ENCODE measurements around the gene SMCO4. TPM values are rescaled to one million over a fixed set of nuclear protein-coding genes. Genes with fewer than 3 reads are reported as not detected.

SMCO4 gene
- total RNA-seq, 1 experiment from 2014 or later = 14.1 TPM

DNA sequence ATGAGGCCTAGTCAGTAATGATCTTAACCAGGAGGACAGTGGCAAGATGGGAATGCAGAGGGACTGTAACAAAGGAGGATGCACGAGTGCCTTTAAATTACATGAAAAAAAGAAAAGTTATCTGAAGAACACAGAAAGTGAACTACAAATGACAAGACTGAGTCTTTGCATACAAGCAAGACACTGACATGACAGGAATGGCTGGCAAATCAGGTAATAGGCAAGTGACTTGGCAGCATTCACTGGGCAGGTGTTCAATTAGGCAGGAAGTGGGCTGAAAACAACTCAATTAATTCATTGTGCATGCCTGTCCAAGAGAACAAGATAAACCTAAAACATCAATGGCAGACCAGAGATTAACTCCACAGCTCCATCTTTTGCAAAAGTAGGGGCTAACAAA is 24.0 kb downstream of the SMCO4 start:
- no peaks in the 10 kb centered on the region for H3K36me3 ChIP-seq (ENCODE audit: control insufficient read depth, insufficient read depth, low read length)
- H3K4me3 ChIP-seq (ENCODE audit: low read depth in 2 of 2, low read length in 2 of 2) = no peak overlapping the region
- intact Hi-C loops (cut with micrococcal nuclease; ENCODE audit: unreplicated experiment) = no loop called here
- DNase-seq (ENCODE audit: low read depth, low spot score) = no peak
- ChIA-PET CTCF (no interaction called here), POLR2A (no interaction called here)
- H3K27ac ChIP-seq (ENCODE audit: low read length) = no peak overlapping the region
- ATAC-seq = no peak
- in situ Hi-C loops (cut with HindIII; ENCODE audit: low pct_unique_long_range_greater_than_20kb, low sequenced_read_pairs) = no loop called here
- TF ChIP-seq, protein P1, sequence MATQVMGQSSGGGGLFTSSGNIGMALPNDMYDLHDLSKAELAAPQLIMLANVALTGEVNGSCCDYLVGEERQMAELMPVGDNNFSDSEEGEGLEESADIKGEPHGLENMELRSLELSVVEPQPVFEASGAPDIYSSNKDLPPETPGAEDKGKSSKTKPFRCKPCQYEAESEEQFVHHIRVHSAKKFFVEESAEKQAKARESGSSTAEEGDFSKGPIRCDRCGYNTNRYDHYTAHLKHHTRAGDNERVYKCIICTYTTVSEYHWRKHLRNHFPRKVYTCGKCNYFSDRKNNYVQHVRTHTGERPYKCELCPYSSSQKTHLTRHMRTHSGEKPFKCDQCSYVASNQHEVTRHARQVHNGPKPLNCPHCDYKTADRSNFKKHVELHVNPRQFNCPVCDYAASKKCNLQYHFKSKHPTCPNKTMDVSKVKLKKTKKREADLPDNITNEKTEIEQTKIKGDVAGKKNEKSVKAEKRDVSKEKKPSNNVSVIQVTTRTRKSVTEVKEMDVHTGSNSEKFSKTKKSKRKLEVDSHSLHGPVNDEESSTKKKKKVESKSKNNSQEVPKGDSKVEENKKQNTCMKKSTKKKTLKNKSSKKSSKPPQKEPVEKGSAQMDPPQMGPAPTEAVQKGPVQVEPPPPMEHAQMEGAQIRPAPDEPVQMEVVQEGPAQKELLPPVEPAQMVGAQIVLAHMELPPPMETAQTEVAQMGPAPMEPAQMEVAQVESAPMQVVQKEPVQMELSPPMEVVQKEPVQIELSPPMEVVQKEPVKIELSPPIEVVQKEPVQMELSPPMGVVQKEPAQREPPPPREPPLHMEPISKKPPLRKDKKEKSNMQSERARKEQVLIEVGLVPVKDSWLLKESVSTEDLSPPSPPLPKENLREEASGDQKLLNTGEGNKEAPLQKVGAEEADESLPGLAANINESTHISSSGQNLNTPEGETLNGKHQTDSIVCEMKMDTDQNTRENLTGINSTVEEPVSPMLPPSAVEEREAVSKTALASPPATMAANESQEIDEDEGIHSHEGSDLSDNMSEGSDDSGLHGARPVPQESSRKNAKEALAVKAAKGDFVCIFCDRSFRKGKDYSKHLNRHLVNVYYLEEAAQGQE (IDR thresholded peaks at IDR 0.05; ENCODE audit: insufficient read depth in 1 of 2, low read depth in 2 of 2, low read length in 1 of 2) = no peak
- TF ChIP-seq TCF7L2 (IDR thresholded peaks at IDR 0.05; ENCODE audit: low read depth, low read length) = no peak
- TF ChIP-seq, protein P2, sequence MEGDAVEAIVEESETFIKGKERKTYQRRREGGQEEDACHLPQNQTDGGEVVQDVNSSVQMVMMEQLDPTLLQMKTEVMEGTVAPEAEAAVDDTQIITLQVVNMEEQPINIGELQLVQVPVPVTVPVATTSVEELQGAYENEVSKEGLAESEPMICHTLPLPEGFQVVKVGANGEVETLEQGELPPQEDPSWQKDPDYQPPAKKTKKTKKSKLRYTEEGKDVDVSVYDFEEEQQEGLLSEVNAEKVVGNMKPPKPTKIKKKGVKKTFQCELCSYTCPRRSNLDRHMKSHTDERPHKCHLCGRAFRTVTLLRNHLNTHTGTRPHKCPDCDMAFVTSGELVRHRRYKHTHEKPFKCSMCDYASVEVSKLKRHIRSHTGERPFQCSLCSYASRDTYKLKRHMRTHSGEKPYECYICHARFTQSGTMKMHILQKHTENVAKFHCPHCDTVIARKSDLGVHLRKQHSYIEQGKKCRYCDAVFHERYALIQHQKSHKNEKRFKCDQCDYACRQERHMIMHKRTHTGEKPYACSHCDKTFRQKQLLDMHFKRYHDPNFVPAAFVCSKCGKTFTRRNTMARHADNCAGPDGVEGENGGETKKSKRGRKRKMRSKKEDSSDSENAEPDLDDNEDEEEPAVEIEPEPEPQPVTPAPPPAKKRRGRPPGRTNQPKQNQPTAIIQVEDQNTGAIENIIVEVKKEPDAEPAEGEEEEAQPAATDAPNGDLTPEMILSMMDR (IDR thresholded peaks at IDR 0.05) = no peak
- no peak for TF ChIP-seq POLR2AphosphoS5 (IDR thresholded peaks at IDR 0.05; ENCODE audit: low read depth, low read length)
- TF ChIP-seq SIN3A (IDR thresholded peaks at IDR 0.05; ENCODE audit: borderline replicate concordance, insufficient read depth, low read depth, low read length) = no peak
- no peaks in the 10 kb centered on the region for H3K9me3 ChIP-seq (ENCODE audit: control insufficient read depth, insufficient read depth, low read depth, low read length)
- H3K4me1 ChIP-seq (ENCODE audit: control insufficient read depth, insufficient read depth, low read length) = no peaks in the 10 kb centered on the region
- BruUV-seq (replicated peaks) = no TSS peak
- H3K27me3 ChIP-seq (ENCODE audit: control insufficient read depth, insufficient read depth, low read length) = no peaks in the 10 kb centered on the region

DNA sequence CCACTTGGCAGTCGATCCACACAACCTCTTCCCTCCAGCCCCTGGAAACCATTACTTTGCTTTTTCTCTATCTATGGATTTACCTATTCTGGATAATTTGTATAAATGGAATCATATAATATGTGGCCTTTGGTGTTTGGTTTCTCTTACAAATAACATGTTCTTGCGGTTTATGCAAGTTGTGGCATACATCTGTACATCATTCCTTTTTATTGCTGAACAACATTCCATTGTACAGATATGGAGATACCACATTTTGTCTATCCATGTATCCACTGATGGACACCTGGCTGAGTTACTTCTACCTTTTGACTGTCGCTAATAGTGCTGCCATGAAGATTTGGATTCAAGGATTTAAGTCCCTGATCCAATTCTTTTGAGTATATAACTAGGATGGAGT is 25.1 kb downstream of the SMCO4 start:
- ATAC-seq (no peak), DNase-seq (ENCODE audit: low read depth, low spot score) (no peak)
- Histone ChIP-seq H3K4me1 (ENCODE audit: control insufficient read depth, insufficient read depth, low read length) (no peaks in the 10 kb centered on the region), H3K36me3 (ENCODE audit: control insufficient read depth, insufficient read depth, low read length) (no peaks in the 10 kb centered on the region), H3K27me3 (ENCODE audit: control insufficient read depth, insufficient read depth, low read length) (no peaks in the 10 kb centered on the region), H3K9me3 (ENCODE audit: control insufficient read depth, insufficient read depth, low read depth, low read length) (no peaks in the 10 kb centered on the region), H3K4me3 (ENCODE audit: low read depth in 2 of 2, low read length in 2 of 2) (no peak overlapping the region), H3K27ac (ENCODE audit: low read length) (no peak overlapping the region)
- ChIA-PET POLR2A (no interaction called here), CTCF (no interaction called here)
- no TSS peak for BruUV-seq (replicated peaks)
- in situ Hi-C loops (cut with HindIII; ENCODE audit: low pct_unique_long_range_greater_than_20kb, low sequenced_read_pairs) = no loop called here
- TF ChIP-seq, protein P1 (IDR thresholded peaks at IDR 0.05; ENCODE audit: insufficient read depth in 1 of 2, low read depth in 2 of 2, low read length in 1 of 2) = no peak
- TF ChIP-seq TCF7L2 (IDR thresholded peaks at IDR 0.05; ENCODE audit: low read depth, low read length) = no peak
- no peak for TF ChIP-seq SIN3A (IDR thresholded peaks at IDR 0.05; ENCODE audit: borderline replicate concordance, insufficient read depth, low read depth, low read length)
- TF ChIP-seq, protein P2 (IDR thresholded peaks at IDR 0.05) = no peak
- TF ChIP-seq POLR2AphosphoS5 (IDR thresholded peaks at IDR 0.05; ENCODE audit: low read depth, low read length) = no peak
- intact Hi-C loops (cut with micrococcal nuclease; ENCODE audit: unreplicated experiment) = no loop called here

Measured in Panc1 (cell line).